IPS-18a (cell line): ENCODE measurements around the gene UPP1.
"Not testable (repeated sequence)": the region's sequence is repeated elsewhere in the genome, so short reads cannot be mapped to it uniquely, and the experiment has no call there.

ENCODE experiments used
- H3K27ac ChIP-seq: one replicate; pipeline ENCODE4 v1.5.1; 2013; ENCODE audit warnings: low read length
- H3K27me3 ChIP-seq: one replicate; pipeline ENCODE4 v1.6.1; 2013; ENCODE audit warnings: mild to moderate bottlenecking, low read length; ENCODE audit not compliant: control insufficient read depth, insufficient read depth
- H3K36me3 ChIP-seq: one replicate; pipeline ENCODE4 v1.6.1; 2013; ENCODE audit warnings: low read depth, low read length; ENCODE audit not compliant: control insufficient read depth
- H3K4me1 ChIP-seq: one replicate; pipeline ENCODE4 v1.6.1; 2013; ENCODE audit warnings: low read depth, low read length; ENCODE audit not compliant: control insufficient read depth
- H3K4me3 ChIP-seq: one replicate; pipeline ENCODE4 v1.5.1; 2013; ENCODE audit warnings: low read length
- H3K9ac ChIP-seq: one replicate; pipeline ENCODE4 v1.6.1; 2013; ENCODE audit warnings: mild to moderate bottlenecking, low read length, moderate library complexity
- H3K9me3 ChIP-seq: one replicate; pipeline ENCODE4 v1.6.1; 2013; ENCODE audit warnings: low read depth, low read length; ENCODE audit not compliant: control insufficient read depth

UPP1 gene

GRCh38 chr7:48058990-48059389 is 30.1 kb upstream of the UPP1 start:
- Histone ChIP-seq H3K4me1 (no peaks in the 10 kb centered on the region), H3K9ac (no peak overlapping the region), H3K9me3 (no peaks in the 10 kb centered on the region), H3K4me3 (no peak overlapping the region), H3K27me3 (no peaks in the 10 kb centered on the region), H3K36me3 (no peaks in the 10 kb centered on the region), H3K27ac (no peak overlapping the region)

- no peaks in the 10 kb centered on the region for H3K9me3 ChIP-seq
- H3K4me1 ChIP-seq: no peaks in the 10 kb centered on the region
- no peak overlapping the region for H3K9ac ChIP-seq
- H3K27me3 ChIP-seq: no peaks in the 10 kb centered on the region
- H3K36me3 ChIP-seq: no peaks in the 10 kb centered on the region
- no peak overlapping the region for H3K27ac ChIP-seq
- no peak overlapping the region for H3K4me3 ChIP-seq
Observed at GRCh38 chr7:48059706-48060105, 29.4 kb upstream of the UPP1 start.

GRCh38 chr7:48063985-48064384 is 25.1 kb upstream of the UPP1 start:
- no peaks in the 10 kb centered on the region for H3K27me3 ChIP-seq
- no peak overlapping the region for H3K27ac ChIP-seq
- no peak overlapping the region for H3K4me3 ChIP-seq
- H3K9ac ChIP-seq: no peak overlapping the region
- H3K9me3 ChIP-seq: no peaks in the 10 kb centered on the region
- H3K4me1 ChIP-seq: no peaks in the 10 kb centered on the region
- H3K36me3 ChIP-seq: no peaks in the 10 kb centered on the region

DNA sequence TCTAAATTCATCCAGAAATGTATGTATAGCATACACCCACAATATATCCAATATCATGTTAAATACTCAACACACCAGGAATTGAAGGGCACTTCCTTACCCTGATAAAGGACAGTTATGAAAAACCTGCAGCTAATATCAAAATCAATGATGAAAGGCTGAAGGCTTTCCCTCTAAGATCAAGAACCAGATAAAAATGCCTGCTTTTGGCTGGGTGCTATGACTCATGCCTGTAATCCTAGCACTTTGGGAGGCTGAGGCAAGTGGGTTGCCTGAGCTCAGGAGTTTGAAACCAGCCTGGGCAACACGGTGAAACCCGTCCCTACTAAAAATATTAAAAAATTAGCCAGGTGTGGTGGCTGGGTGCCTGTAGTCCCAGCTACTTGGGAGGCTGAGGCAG is 21.6 kb upstream of the UPP1 start:
- no peak overlapping the region for H3K9ac ChIP-seq
- no peaks in the 10 kb centered on the region for H3K9me3 ChIP-seq
- H3K4me3 ChIP-seq: no peak overlapping the region
- H3K27me3 ChIP-seq: no peaks in the 10 kb centered on the region
- no peaks in the 10 kb centered on the region for H3K36me3 ChIP-seq
- H3K4me1 ChIP-seq: no peaks in the 10 kb centered on the region
- no peak overlapping the region for H3K27ac ChIP-seq

GRCh38 chr7:48074204-48074654 is 14.8 kb upstream of the UPP1 start:
- H3K27ac ChIP-seq: no peak overlapping the region
- no peaks in the 10 kb centered on the region for H3K27me3 ChIP-seq
- no peaks in the 10 kb centered on the region for H3K4me1 ChIP-seq

GRCh38 chr7:48077423-48077822 is 11.6 kb upstream of the UPP1 start:
- Histone ChIP-seq H3K36me3 (no peaks in the 10 kb centered on the region), H3K27ac (no peak overlapping the region), H3K9me3 (no peaks in the 10 kb centered on the region), H3K27me3 (no peaks in the 10 kb centered on the region), H3K4me1 (no peaks in the 10 kb centered on the region), H3K9ac (no peak overlapping the region), H3K4me3 (no peak overlapping the region)

More at GRCh38 chr7:48074204-48074654, 14.8 kb upstream of the UPP1 start:
- Histone ChIP-seq H3K36me3 (no peaks in the 10 kb centered on the region), H3K9ac (no peak overlapping the region), H3K4me3 (no peak overlapping the region), H3K9me3 (no peaks in the 10 kb centered on the region)

- Histone ChIP-seq H3K36me3 (no peaks in the 10 kb centered on the region), H3K4me1 (no peaks in the 10 kb centered on the region), H3K27me3 (no peaks in the 10 kb centered on the region), H3K4me3 (no peak overlapping the region), H3K9ac (no peak overlapping the region), H3K9me3 (no peaks in the 10 kb centered on the region), H3K27ac (no peak overlapping the region)
Observed at GRCh38 chr7:48078470-48078869, 10.6 kb upstream of the UPP1 start.

DNA sequence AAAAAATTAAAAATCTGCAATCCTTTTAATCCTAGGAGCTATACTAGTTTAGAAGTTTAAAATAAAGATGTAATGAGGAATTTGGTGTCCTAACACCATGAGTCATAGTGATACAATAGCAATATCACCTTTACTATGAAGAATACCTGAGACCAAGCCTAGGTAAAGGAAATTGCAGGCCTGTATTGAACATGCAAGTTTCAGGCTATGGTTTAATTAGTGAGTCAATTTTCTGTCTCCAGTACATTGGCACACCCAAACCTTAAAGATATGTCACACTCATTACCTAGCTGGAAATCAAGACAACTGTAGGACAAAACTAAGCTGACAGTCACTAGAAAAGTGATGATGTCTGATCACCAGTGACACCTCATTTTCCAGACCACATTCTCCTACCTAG is 6.7 kb upstream of the UPP1 start:
- H3K4me3 ChIP-seq, H3K9ac ChIP-seq, H3K36me3 ChIP-seq, H3K9me3 ChIP-seq, H3K27ac ChIP-seq, H3K27me3 ChIP-seq: not testable (repeated sequence)
- peaks cover 15% of the 10 kb centered on the region for H3K4me1 ChIP-seq

DNA sequence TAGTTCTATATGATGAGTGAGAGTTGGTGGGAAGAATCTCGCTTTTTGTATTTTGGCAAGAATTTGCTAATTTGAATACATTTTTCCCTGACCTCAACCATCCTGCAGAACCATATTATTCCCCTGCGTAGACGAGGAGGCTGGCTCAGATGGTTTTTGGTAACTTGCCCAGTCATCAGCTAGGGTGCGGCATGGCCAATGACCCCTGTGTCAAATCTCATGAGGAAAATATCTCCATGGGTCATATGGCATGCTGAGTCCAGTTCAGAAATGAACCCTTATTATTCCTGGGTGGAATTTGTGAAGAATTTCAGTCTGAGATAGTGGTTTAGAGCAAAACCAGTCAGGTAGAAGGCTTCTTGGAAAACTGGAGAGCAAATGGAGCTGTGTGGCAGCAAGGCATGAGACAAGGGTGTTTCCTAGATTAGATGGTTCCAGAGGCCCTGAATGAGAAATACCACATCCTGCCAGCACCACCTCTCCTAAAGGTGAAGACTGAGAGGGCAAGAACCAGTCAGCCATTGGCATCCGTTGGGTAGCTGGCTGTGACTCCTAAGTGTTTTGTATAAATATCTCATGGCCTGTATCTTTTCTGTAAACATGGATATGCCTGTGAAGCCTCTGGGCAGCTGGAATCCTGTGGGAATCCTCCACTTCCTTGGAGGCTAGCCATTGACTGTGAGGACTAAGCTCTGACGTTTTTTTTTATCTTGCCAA is 5.8 kb upstream of the UPP1 start:
- H3K27ac ChIP-seq: no peak overlapping the region
- H3K4me3 ChIP-seq: no peak overlapping the region
- no peak overlapping the region for H3K9ac ChIP-seq
- no peaks in the 10 kb centered on the region for H3K36me3 ChIP-seq
- no peaks in the 10 kb centered on the region for H3K9me3 ChIP-seq
- H3K27me3 ChIP-seq: no peaks in the 10 kb centered on the region
- H3K4me1 ChIP-seq: peaks cover 16% of the 10 kb centered on the region

DNA sequence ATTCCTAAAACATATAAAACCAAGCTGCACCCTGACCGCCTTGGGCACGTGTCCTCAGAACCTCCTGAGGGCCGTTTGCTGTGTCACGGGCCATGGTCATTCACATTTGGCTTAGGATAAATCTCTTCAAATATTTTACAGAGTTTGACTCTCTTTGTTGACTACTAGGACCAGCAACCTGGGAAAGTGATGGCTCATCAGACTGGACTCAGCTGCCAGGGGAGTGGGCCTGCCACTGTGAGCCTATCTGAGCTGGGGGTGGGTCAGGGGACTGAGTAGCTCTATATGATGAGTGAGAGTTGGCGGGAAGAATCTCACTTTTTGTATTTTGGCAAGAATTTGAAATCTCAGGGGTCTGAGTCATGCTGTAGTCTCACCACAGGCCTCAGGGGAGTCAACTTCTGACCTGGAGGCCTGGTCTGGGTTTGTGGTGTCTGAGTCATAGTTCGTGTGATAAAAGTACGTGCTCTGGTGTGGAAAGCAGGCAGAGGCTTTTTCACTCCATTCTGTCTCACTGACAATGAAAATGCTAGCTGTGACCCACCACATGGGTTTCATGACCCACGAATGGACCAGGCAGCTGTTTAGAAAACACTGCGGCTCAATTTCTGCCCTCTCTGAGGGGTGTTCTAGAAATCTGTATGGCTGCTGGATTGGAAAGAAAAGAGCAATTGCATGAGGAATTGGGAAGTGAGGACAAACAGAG is 4.2 kb upstream of the UPP1 start:
- Histone ChIP-seq H3K4me1 (peaks cover 16% of the 10 kb centered on the region), H3K4me3 (no peak overlapping the region), H3K36me3 (no peaks in the 10 kb centered on the region), H3K27me3 (no peaks in the 10 kb centered on the region), H3K9ac (no peak overlapping the region), H3K9me3 (no peaks in the 10 kb centered on the region), H3K27ac (no peak overlapping the region)

GRCh38 chr7:48085433-48085791 is 3.7 kb upstream of the UPP1 start:
- Histone ChIP-seq H3K36me3 (no peaks in the 10 kb centered on the region), H3K27ac (no peak overlapping the region), H3K27me3 (no peaks in the 10 kb centered on the region), H3K4me3 (no peak overlapping the region), H3K4me1 (peaks cover 16% of the 10 kb centered on the region), H3K9me3 (no peaks in the 10 kb centered on the region), H3K9ac (no peak overlapping the region)

DNA sequence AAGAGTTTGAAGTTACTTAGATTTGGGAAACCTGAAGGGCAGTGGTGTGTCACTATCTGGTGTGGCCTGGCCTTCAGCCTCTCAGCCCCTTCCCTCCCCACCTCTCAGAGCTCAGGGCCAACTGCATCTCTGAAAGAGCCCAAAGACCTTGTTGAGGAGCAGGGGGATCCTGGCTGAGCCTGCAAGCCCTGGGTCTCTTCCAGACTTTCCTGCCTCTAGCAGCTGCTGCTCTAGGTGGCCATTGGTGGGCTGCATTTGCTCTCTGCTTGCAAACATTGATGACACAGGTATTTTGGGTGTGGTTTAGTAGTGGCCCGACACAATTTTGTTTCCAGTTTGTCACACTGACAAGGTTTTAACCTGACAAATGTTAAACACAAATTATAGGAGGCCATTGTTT is 3.1 kb upstream of the UPP1 start:
- H3K4me3 ChIP-seq: no peak overlapping the region
- H3K9ac ChIP-seq: no peak overlapping the region
- H3K36me3 ChIP-seq: no peaks in the 10 kb centered on the region
- H3K9me3 ChIP-seq: no peaks in the 10 kb centered on the region
- peaks cover 19% of the 10 kb centered on the region for H3K4me1 ChIP-seq
- H3K27me3 ChIP-seq: no peaks in the 10 kb centered on the region
- H3K27ac ChIP-seq: no peak overlapping the region
